ENCODE results near the gene CPNE8.
"Not testable (repeated sequence)": the region's sequence is repeated elsewhere in the genome, so short reads cannot be mapped to it uniquely, and the experiment has no call there.

Gene CPNE8

GRCh38 chr12:38823314-38823713 is 82.1 kb downstream of the CPNE8 start:
- DNase-seq: no peak

DNA sequence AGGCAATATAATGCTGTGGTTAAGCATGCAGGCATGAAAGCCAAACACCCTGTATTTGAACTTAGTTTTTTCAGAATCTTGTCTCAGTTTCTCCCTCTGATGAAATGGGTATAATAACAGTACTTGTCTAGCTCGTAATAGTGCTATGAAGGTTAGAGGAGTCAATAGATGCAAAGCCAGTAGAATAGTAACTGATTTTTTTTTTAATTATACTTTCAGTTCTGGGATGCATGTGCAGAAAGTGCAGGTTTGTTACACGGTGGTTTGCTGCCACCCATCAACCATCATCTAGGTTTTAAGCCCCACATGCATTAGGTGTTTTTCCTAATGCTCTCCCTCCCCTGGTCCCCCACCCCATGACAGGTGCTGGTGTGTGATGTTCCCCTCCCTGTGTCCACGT is 87.4 kb downstream of the CPNE8 start:
- DNase-seq: no peak

DNA sequence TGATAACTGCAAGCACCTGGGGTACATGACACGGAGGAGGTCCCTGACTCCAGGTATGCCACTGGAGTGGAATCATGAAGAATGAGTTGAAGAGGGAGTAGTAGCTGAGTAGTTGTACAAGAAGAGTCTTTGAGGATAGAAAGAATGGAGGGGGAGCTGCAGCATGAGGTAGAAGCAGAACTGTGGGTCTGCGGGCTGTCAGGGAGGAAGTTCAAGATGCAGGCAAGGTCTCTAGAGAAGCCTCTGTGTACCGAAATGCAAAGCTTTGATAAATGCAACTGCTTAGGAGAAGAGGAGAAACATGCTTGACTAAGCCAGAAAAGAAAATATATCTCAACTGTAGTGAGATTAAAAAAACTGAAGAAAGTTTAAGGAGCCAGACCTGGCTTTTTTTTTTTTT is 91.5 kb downstream of the CPNE8 start:
- no peak for DNase-seq

GRCh38 chr12:38811814-38812356 is 93.5 kb downstream of the CPNE8 start:
- no peak for DNase-seq

DNA sequence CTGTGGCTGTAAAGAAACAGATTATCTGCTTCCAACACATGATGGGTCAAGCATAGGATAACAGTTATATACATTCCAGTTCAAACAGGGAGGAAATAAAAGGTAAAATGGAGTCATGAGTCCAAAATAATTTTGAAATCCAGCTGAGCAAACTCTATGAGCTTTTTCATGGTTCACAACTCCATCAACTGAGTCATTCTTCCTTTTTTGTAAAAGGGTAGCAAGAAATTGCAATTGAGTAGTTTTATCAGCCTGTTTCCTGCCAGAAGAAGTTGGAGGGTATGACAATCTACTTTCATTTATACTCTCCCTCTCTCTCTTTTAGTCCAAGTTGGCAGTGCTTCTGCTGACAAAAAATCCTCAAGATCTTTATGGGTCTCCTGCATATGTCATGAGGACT is 95.6 kb downstream of the CPNE8 start:
- DNase-seq: no peak

- DNase-seq: no peak
Observed at GRCh38 chr12:38788106-38788505, 117.3 kb downstream of the CPNE8 start.

DNA sequence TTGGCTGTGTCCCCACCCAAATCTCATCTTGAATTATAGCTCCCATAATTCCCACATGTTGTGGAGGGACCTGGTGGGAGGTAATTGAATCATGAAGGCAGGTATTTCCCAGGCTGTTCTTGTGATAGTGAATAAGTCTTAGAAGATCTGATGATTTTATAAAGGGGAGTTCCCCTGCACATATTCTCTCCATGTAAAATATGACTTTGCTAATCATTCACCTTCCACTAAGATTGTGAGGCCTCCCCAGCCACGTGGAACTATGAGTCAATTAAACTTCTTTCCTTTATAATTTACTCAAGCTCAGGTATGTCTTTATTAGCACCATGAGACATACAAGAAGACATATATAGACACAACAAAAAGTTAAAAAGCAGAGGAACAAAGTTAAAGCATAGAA is 120.0 kb downstream of the CPNE8 start:
- no peak for DNase-seq

GRCh38 chr12:38783304-38783703 is 122.1 kb downstream of the CPNE8 start:
- no peak for DNase-seq

GRCh38 chr12:38782359-38782758 is 123.0 kb downstream of the CPNE8 start:
- DNase-seq: no peak

- no peak for DNase-seq
Observed at GRCh38 chr12:38776647-38777046, 128.7 kb downstream of the CPNE8 start.

DNA sequence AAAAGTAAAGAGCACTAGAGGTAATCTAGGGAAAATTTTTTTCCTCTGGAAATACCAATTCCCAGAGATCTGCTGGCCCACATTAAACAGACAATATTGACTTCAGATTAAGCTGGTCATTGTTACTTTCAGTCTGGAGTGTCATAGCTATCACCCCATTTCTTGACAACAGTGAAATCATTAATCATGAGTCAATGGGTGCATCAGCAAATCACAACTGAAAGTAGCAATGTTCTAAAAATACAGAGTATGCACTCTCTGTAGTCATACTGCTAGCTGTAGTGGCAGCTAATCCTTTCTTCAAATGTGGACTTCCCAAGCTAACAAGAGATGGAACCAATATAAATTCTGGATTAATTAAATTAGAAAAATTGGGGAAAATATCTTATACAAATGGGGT is 129.9 kb downstream of the CPNE8 start:
- no peak for DNase-seq

DNA sequence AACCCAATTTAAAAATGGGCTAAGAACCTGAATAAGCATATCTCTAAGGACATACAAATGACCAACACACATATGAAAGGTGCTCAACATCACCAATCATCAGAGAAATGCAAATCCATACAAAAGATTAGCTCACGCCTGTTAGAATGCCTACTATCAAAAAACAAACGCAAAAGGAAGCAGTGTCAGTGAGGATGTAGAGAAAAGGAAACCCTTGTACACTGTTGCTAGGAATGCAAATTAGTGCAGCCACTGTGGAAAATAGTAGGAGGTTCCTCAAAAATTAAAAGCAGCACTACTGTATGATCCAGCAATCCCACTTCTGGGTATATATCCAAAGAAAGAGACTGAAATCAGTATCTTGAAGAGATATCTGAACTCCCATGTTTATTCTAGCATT is 133.0 kb downstream of the CPNE8 start:
- DNase-seq: no peak

- DNase-seq: no peak
Observed at GRCh38 chr12:38771871-38772270, 133.5 kb downstream of the CPNE8 start.

DNA sequence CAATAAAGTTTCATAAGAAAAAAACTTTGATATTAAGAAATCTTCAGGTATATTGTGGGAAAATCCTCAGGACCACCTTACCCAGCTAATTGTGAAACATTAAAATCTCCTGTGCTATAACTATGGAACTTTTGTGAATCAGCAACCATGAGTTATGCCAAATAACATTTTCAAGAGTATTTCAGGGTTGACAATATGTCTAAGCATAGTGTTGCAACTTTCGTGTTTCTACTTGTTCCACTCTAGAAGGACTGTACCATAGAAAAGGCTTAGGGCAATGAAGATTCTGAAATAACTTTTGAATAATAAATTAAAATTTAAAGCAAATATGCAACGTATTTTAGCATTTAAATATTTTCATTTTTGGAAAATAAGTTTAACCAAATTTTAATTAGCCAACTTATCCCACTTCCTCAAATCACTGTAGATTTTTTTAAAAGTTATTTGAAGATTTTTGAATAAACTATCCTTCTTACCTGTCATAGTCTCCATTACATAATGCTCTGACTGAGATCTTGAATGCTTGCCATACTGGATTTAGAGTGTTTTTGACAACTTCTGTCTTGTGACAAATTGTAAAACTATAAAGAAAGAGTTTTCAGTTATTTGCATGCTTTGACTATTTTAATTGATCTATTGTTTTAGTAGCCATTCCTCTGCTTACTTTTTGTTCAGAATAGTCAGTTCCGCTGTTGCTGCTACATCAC is 143.6 kb downstream of the CPNE8 start:
- no peak for DNase-seq

GRCh38 chr12:38761111-38761510 is 144.3 kb downstream of the CPNE8 start:
- no peak for DNase-seq

DNA sequence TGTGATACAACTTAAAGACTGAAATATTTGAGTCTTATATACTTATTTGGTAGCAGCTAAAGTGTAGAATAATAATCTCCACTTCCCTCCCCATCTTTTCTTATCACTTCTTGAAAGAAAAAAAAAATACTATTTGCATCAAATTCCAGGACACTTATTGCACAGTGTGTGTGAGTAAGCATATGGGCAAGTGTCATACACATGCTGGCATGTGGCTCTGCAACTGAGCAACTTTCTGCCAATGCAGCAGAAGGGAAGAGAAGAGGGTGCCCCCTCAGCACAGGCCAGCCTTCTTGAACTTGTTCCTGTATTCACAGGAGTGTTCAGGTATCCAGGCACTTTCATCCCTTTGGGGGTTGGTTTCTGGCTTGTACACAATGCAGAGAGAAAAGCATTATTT is 145.8 kb downstream of the CPNE8 start:
- no peak for DNase-seq

GRCh38 chr12:38746744-38747143 is 158.6 kb downstream of the CPNE8 start:
- DNase-seq: no peak

DNA sequence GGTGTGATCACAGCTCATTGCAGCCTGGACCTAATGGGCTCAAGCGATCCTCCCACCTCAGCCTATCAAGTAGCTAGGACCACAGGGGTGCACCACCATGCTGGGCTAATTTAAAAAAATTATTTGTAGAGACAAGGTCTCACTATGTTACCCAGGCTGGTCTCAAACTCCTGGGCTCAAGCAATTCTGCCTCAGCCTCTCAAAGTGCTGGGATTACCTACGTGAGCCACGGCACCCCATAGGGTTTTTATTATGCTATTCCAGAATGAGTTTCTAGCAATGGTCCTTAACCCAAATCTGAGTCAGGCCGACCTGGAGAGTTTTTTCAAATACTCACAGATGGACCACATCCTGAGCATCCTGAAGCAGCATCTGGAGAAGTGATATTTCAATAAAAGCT is 159.8 kb downstream of the CPNE8 start:
- DNase-seq: no peak

DNA sequence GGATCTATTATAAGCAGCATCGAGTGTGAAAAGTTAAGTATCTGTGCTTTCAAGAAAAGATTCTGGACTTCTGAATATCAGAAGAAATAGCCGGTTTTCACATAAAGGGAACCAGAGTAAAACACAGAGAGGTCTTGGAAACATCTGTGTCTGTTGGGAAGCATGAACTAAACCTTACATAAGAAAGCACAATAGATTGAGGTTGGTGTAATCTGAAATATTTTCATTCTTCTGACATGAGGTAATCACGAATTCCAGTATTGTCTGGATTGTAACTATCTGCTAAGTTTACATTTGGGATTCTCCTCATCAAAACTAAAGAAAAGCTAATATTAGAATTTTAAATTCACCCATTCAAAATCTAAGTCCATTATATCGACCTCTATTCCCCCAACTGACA is 161.3 kb downstream of the CPNE8 start:
- DNase-seq: no peak

- DNase-seq: not testable (repeated sequence)
Observed at GRCh38 chr12:38742496-38742895, 162.9 kb downstream of the CPNE8 start.

- DNase-seq: no peak
Observed at GRCh38 chr12:38736821-38737220, 168.6 kb downstream of the CPNE8 start.

- DNase-seq: no peak
Observed at GRCh38 chr12:38732761-38733160, 172.6 kb downstream of the CPNE8 start.

DNA sequence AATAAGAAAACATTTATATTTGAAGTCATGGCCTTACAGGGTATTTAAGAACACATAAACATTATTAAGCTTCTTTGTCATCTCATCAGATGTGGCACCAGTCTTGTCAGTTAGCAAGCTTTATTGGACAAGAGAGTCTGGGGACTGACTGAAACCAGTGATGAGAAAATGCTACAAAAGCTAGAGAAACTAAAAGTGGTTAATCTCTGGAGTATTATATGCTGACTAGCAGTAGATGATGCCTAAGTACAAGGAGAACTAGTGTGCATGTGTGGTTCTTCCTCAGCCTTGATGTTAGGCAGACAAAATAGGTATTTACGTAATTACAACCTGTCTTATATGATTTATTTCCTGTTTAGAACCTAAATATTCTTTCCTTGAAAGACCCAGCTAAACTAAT is 176.5 kb downstream of the CPNE8 start:
- DNase-seq: no peak

DNA sequence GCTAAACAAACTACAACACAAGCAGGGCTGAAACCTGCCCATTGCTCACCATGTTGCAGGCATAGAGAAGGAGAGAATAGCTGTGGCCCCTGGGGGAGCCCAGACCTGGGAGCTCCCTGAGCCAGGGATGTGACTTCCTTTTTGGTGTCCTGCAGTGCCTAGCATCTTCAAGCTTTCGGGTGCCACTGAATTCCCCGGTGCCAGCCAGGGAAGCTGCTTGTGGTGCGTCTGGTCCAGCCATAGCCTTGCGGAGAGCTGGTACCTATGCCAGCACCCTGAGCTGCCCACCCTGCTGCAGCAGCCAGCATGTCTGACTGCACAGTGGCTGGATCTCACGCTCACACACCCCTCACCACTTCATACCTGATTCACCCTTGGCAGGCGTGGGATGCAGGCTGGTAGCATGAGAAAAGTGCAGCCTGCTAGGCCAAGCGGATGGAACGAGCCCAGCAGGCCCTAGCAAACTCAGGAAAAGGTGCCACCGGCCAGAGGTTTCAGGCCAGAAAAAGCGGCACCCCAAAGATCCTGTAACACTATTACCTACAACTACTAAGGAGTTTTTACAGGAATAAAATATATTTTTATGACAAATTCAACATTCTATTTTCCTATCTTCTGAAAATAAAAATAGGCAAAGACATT is 183.7 kb downstream of the CPNE8 start:
- DNase-seq: no peak

DNA sequence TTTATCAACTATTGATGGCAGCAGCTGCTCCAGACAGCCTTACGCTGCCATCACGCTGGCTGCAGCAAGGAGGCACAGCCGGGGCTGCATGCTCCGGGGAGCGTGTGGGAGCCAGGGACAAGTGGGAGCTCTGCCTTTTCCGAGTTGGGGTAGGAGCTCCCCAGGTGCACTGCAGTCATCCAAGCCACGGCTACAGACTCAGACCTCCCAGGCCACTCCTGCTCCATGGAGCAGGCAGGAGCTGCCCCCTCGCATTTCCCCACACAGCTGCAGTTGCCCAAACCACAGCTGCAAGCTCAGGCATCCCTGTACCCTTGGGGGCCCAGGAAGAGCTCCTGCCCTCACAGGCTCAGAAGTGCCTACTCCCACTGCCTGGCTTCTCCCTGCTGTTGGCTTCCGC is 184.7 kb downstream of the CPNE8 start:
- DNase-seq: no peak

All from retina (tissue), 1 donor.